DMS53 (cell line): ENCODE measurements around the gene DNAH7.
"Not testable (repeated sequence)": the region's sequence is repeated elsewhere in the genome, so short reads cannot be mapped to it uniquely, and the experiment has no call there.

Source experiments
- DNase-seq: peaks from one replicate; lab custom pipeline; 2025; lab: John Stamatoyannopoulos, UW

DNAH7 gene

GRCh38 chr2:196068271-196069209 lies at the start of gene DNAH7:
Gene DNAH7 (minus strand): TSS chr2:196068837. CDS start chr2:196068711, 126 bp downstream.
- peak; percentile 96 for DNase-seq

GRCh38 chr2:196117214-196117705 lies 48.6 kb upstream of the DNAH7 start:
- no peak for DNase-seq

GRCh38 chr2:196113061-196113974 lies 44.7 kb upstream of the DNAH7 start:
- peak; percentile 17 for DNase-seq

- no peak for DNase-seq
Measured at GRCh38 chr2:196112418-196113034, 43.9 kb upstream of the DNAH7 start.

- no peak for DNase-seq
Measured at GRCh38 chr2:196108604-196109003, 40.0 kb upstream of the DNAH7 start.

- no peak for DNase-seq
Measured at GRCh38 chr2:196105951-196106350, 37.3 kb upstream of the DNAH7 start.

- DNase-seq = no peak
Measured at GRCh38 chr2:196104066-196104465, 35.4 kb upstream of the DNAH7 start.

- DNase-seq = no peak
Measured at GRCh38 chr2:196103626-196104025, 35.0 kb upstream of the DNAH7 start.

- no peak for DNase-seq
Measured at GRCh38 chr2:196101325-196101991, 32.8 kb upstream of the DNAH7 start.

GRCh38 chr2:196099916-196100315 lies 31.3 kb upstream of the DNAH7 start:
- DNase-seq = no peak

GRCh38 chr2:196097864-196098660 lies 29.4 kb upstream of the DNAH7 start:
- DNase-seq = no peak

GRCh38 chr2:196096982-196097745 lies 28.5 kb upstream of the DNAH7 start:
- DNase-seq = no peak

- no peak for DNase-seq
Measured at GRCh38 chr2:196096264-196096663, 27.6 kb upstream of the DNAH7 start.

- DNase-seq = not testable (repeated sequence)
Measured at GRCh38 chr2:196089448-196089847, 20.8 kb upstream of the DNAH7 start.

- peak; percentile 75 for DNase-seq
Measured at GRCh38 chr2:196088203-196088602, 19.6 kb upstream of the DNAH7 start.

GRCh38 chr2:196086517-196087368 lies 18.1 kb upstream of the DNAH7 start:
- DNase-seq = no peak

GRCh38 chr2:196083601-196084000 lies 15.0 kb upstream of the DNAH7 start:
- no peak for DNase-seq

- DNase-seq = no peak
Measured at GRCh38 chr2:196080526-196080925, 11.9 kb upstream of the DNAH7 start.

- DNase-seq = no peak
Measured at GRCh38 chr2:196079052-196079451, 10.4 kb upstream of the DNAH7 start.
